Left renal pelvis (tissue), 4 donors: ENCODE results near the gene LPIN2. TPM values are rescaled to one million over a fixed set of nuclear protein-coding genes. Genes with fewer than 3 reads are reported as not detected.

ENCODE experiments used
- DNase-seq, 4 donors: peaks; one replicate each; pipeline ENCODE4 v3.0.0-alpha.2; 2013; ENCODE audit warnings: low read depth in 4 of 4, low spot score in 3 of 4
- polyA plus RNA-seq, 4 donors: library from polyadenylated mRNA; unstranded; fragments of 120-200 nt; gene quantifications; one replicate each; pipeline ENCODE4 v1.2.1, GENCODE V29; 2013; ENCODE audit not compliant: insufficient read length in 4 of 4

LPIN2 gene
- polyA plus RNA-seq, 4 donors: 38.5 to 42.0 (median 39.7) TPM

DNA sequence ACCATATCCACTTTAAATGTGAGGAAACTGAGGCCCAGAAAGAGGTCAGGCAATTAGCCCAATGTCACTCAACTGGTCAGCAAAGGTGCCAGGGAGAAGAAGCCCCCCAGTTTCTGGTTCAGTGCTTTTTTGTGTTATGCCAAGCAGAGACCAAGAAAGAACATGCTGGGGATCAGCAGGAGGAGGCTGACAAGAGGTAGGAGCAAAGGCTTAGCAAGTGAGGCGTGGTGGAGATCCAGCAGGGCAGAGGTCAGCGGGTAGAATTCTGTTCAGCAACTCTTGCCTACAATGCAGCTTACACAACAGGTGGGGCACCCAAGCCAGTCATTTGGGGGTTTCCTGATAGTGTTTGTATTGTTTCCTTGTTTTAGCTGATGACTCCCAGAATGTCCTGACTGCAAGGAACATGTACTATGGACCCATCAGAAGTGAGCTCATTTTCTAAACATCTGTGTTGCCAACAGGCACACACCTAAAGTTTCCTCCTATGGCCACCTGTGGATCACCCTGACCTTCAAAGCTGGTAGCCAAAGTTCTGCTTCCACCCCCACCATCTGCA lies 28.2 kb downstream of the LPIN2 start:
- DNase-seq: no peak

DNA sequence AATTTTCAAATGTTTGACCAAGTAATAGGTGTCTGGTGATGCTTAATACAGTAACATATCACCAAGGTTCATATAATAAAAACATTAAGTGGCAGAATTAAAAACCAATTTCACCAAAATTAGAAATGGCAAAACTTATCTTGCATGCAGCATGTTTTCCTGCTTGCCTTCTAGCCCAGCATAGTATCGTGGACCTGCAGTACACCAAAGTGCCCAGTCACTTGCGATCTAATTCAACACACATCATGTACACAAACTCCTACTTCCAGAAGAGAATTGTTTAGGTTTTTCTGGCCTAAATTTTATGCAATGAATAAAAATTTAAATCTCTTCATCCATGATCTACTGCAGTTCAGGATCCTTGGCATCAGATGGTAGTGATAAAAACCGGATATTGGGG lies 28.9 kb downstream of the LPIN2 start:
- DNase-seq: no peak

DNA sequence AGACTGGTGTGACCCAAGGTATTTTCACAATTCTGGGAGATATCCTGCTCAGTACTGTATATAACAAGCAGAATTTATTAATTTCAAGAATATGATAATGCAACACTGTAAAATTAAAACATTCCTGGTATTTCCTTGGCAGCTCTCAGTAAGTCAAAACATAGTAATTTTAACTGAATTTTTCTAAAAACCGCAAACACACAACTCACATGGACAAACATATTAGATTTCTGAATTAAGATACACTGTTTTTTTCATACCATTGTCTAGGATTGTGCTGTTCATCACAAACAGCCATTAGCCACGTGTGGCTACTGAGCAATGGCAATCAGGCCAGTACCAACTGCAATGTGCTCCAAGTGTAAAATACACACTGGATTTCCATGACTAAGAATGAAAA lies 29.6 kb downstream of the LPIN2 start:
- DNase-seq: no peak

DNA sequence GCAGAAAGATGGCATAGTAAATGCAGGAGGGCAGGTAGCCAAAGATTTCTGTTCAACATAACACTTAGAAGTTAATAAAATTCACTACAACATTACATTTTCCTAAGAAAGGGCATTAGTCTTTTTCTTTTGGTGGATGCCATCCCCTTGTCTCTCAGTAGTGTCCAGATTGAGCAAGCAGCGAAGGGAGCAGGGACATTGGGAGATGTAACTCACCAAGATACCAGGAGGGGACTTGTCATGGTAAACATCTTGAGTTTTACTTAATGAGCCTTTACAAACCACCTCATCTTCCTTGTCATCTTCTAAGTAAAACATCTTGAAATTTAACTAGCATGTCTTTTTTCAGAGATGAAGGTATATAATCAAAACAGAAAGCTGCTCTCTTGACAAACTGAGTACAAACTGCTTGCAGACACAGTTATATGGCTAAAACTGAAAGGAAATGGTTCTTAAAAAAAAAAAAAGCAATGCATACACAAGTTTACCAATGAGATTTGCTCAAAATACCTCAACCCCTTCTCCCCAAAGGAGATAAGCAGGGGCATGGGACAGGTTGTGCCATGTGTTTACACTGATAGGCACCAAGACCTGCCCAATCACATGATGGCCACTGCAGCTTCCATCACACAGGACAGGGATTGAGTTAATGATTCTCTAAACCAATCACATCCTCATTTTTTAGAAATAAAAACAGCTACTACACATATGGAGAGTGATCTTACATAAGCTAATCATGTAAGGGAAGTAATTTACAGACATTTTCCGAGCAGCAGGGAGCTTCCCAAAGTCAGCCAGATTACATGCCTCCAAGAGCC lies 30.3 kb downstream of the LPIN2 start:
- DNase-seq: no peak

DNA sequence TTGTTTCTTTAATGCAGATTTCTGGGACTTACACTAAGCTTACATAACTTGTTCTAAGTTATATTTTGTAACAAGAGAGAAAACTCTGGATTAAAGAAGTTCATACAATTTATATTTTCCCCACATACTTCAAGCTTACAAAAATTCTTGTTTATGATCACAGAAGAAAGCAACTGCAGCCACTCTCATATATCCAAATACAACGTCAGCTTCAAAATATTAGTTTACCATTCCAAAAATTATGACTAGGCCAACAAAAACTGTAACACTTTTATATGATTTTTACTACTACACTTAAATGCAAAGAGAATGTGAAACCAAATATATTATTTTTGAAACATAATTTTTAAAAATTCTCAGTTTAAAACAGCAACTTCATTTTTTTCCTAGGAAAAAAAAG lies 30.9 kb downstream of the LPIN2 start:
- no peak for DNase-seq

DNA sequence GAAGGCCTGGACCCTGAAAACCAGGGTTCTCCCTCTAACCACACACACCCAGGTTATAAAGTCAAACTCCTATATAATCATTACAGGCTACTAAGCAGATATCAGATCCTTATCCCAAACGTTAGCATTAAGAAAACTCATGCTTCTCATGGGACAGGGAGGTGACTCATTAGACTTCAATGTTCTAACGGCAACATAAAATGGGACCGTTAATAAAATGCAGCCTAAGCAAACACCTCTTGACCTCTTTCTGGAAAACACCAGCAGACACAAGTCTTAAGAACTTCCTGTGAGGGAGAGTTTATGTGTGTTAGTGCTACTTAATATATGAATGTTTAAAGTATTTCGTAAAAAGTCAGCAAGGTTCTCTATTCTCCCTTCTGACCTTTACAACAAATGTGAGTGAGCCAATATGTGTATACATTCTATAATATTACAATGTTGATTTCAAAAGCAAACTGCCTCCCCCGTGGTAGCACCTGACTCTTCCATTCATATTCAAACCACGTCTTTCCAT lies 31.7 kb downstream of the LPIN2 start:
- no peak for DNase-seq

DNA sequence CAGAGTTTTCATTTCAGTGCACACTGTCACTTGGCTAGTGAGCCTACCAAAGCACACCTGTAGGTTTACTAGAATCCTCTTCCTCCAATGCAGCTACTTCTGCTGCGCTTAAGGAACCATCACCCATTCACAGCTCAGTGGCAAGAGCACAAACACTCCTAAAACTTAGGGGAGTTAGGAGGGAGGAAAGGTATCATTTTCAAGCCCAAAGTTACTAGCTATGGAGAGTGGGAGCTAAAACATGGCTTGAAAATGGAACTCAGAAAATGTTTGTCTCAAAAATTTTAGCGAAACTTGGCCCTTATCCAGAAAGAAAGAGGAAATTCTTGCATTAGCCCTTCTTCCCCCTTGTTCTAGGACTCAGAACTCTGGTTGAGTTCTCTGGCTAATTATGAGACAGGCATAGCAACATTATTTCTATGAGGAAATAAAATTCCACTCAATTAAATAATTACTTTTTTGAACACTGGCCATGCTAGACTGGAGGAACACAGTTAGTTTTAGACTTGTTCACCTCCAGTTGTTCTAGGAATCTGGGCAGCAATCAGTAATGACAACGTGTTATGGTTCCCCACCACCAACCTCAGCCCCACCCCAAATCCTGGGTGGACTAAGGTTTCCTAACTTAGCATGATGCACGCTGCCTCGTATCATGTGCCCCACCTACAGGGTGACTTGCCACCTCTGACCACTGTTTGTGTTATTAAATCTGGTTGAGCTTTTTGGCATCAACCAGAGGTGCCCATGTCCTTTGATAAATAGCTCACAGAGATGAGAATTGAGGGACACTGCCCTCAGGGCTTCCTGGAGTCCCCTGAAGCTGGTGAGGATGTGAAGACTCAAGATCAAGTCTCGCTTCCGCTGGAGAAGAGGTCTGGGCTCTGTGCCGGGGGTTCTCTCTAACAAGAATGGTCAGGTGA lies 32.8 kb downstream of the LPIN2 start:
- no peak for DNase-seq

DNA sequence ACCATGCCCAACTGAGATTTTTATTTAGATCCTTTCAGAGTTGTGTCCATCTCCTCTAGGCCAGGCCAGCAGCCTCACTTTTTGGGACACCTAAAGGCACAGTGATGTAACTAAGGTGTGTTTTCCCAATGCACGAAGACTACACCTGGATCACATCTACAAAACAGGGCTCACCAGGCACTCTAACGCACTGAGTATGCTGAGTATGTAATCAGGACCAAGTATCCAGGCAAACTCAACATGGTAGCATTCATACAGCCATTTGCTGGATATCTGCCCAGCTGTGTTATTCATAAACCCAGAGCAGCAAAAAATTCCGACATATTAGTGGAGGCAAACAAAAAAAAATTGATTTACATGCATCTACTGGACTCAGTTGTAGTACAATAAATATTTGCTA lies 33.8 kb downstream of the LPIN2 start:
- no peak for DNase-seq

DNA sequence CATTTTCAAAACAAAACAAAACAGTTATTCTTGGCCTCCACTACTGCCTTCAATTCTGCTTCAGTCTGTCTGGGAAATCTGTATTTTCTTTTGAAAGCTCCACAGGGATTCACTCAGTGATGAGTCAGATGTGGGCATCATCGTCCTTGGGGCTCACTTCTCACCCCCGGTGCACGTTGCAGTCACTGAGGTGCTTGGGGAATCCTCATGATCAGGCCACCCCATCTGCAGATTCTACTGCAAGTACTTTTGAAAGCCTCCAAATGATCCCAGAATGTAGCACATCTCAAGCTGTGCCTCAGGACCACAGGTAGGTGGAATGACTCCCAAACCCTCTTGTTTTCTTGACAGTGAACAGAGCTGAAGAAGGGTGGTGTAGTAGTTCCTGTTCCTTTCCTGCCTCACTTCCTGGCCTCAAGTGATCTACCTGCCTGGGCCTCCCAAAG lies 34.3 kb downstream of the LPIN2 start:
- no peak for DNase-seq

DNA sequence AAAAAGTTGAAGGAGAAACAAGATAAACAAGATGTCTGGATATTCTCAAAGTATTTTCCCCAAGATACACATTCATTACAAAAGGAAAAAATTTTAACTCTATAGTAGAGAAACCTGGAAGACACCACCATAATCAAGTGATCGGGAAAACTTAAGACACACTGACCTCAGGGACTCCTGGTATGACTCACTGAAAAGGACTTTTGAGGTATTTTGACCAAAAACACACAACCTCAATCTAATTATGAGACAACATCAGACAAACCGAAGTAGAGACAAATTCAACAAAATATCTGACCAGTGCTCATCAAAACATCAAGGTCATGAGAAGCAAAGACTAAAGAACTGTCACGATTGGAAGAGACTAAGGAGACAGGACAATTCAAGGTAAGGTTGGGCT lies 34.7 kb downstream of the LPIN2 start:
- DNase-seq: no peak

DNA sequence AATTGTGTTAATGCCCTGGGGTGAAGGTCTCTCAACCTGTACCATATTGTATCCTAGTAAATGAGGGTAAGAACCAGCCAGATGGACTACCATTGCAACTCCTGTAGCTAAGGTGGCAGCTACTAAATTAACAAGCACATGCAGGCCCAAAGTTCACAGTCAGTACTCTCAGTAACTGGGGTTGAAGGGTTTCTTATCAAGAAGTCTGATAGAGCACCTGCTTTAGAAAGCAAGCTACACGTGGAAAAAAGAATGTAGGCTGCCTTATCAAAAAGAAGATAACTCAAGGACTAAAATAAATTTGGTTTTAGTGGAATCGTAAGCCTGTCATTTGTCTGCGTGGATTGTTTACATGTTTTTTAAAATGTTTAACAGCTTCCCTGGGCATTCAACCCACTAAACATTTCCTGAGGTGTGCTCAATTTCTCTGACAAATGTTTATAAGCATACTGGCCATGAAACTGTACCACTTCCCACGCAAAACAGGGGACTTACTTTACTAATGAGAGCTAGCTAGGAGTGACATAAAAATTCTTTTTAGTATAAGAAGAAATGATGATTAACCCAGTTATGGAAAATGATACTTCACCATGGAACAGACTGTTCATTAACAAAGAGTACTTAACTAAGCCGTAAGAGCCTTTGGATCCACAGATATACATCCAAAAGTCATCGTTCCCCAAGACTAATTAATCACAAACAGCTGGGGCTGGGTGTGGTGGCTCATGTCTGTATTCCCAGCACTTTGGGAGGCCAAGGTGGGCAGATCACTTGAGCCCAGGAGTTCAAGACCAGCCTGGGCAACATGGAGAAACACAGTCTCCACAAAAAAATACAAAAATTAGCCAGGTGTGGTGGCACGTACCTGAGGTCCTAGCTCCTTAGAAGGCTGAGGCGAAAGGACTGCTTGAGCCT lies 36.5 kb downstream of the LPIN2 start:
- DNase-seq: no peak

DNA sequence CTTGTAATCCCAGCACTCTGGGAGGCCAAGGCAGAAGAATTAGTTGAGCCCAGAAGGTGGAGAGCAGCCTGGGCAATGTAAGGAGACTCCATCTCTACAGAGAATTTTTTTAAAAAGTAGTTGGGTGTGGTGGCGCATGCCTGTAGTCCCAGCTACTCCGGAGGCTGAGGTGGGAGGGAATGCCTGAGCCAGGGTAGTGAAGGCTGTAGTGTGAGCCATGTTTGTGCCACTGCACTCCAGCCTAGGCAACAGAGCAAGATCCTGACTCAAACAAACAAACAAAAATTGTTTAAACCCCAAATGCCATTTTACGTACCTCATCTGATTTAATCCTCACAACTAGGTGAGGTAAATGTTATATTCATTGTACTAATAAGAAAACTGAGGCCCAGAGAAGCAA lies 38.2 kb downstream of the LPIN2 start:
- no peak for DNase-seq

DNA sequence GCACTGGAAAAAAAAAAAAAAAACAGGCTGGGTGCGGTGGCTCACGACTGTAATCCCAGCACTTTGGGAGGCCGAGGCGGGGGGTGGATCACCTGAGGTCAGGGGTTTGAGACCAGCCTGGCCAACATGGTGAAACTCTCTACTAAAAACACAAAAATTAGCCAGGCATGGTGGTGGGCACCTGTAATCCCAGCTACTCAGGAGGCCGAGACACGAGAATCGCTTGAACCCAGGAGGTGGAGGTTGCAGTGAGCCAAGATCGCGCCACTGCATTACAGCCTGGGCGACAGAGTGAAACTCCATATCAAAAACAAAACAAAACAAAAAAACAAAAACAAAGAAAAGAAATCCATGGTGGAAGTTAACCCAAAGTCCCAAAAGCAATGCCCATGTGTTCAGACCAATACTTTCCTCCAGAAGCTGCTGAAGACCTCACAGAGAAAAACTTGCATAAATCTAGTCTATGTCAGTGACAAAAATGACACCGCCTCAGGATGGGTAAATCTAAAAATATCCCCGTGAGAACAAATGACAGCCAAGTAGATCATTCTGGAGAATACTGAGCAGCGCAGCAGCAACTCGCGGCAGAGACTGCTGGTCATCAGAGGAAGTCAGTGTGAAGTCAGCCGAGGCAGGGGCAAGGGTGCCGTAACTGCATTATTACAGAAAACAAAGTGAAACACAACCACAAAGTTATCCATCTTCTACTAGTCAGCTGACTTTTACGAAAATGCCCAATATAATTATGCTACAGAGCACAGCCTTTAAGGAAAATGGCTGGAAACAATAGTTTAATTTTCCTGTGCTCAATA lies 41.0 kb downstream of the LPIN2 start:
- DNase-seq: no peak

DNA sequence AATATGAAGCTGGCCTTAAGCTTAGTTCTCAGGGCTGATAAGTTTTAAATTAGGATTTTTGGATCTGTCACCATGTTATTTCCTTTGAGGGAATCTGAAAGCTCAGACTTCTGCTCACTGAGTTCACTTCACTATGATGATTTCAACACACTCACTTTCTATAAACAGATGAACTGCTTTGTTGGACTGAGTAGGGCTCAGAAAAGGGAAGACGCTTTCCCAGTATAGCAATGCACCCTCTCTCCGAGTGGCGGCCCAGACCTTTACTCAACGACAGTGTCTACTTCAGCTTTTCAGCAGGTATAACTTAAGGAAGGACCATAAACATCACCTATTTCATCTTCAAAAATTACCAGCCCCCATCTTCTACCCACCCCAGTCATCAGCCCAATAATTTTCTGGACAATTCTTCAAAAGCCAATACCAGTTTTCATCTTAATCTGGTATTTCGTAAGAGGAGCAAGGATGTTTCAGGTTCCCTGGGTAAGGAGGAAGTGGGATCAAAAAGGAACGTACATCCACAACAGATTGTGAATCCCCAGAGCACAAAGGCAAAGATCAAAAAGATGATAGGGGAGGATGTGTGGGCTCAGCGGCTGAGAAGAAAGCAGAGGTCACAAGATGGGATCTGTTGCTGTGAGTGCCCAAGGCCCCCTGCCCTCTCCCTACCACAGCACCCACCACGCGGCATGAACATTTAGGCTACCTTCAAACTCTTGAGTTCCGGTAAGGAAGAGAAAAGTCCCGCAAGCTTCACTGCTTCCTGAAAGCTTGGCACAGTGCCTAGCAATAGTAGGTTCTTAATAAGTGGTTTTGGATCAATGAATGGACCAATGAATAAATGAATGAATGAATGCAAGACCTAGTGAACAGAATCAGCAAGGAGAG lies 41.9 kb downstream of the LPIN2 start:
- no peak for DNase-seq

DNA sequence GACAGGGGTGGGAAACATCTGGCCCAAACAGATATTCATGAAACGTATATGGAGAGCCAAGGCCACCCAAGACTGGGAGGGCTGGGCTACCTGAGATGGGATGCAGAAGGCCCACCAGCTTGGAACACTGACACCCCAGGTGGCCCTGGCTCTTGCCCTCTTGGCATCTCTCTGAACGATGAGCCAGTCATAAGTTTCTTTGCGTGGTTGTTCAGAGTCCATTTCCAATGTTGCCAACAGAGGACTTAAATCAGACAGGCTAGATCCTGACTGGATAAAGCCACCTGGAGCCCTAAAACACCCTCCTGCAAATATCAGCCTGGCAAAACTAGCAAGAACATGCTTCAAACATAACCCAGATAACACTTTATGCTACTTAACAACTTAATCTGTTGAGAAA lies 42.6 kb downstream of the LPIN2 start:
- DNase-seq: no peak

DNA sequence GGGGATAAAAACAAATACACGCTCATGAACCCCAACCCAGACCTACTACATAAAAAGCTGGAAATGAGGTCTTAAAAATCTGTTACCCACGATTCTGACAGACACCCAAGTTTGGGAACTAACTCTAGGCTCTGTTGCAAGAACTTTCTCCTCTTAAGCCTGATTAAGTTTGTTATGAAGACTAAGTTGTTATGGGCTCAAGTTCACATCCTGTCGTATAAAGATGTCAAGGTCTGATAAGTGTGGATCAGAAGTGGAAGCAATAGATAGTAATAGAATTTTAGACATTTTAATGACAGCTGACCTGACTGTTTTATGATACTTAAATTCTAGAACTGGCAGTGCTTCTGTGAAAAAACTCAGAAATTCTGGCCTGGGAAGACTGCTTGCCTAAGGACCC lies 43.2 kb downstream of the LPIN2 start:
- no peak for DNase-seq

DNA sequence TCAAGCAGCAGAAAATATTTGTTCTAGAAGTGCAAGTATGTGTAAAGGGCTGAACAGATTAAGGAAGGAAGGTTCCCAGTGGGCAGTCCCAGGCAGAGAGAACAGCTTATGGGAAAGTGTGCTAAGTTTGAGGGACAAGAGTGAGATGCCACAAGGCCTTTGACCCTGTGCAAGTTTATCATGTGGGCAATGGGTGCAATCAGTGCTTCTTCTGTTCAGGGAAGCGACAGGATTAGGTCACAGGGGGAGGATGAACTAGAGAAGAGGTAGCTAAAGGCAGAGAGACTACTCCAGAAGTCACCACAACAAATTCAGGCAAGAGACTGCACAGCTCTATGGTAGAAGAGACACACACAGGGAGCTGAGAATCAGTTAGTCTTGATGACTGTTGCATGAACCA lies 44.3 kb downstream of the LPIN2 start:
- DNase-seq: no peak

DNA sequence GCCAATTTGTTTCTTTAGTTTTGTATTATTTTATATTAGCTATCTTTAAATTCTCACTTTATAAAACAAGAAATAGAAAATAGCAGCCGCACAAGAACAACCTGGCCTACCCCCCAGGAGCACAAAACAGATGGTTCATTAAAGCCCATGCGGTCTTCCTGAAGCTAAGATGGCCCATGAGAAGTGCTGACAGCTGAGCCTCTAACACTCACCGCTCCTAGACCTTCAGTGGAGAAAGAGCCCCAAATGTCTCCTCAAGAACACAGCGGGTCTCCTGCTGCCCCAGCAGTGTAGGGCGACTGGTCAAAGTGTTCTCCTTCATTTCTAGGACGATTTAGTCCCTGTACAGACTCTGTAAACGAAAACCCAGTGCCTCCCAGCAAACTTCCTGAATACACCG lies 45.1 kb downstream of the LPIN2 start:
- DNase-seq: no peak
